D721Med (cell line): Measurements from ENCODE around the gene NRXN3.
A peak's percentile ranks its signal among the peaks of the same experiment; 100 is the strongest.

Source experiments
- DNase-seq: peaks from one replicate; pipeline ENCODE4 v3.0.0; 2011; ENCODE audit warnings: low spot score; ENCODE audit not compliant: insufficient read length
- FAIRE-seq: peaks from 2 replicates; lab custom pipeline; 2011; peaks lifted over from hg19 to GRCh38; lab: Jason Lieb, UNC
- CTCF ChIP-seq: IDR thresholded peaks from 2 replicates; pipeline ENCODE4 v1.5.1; 2012; ENCODE audit warnings: mild to moderate bottlenecking, control low read depth; ENCODE audit not compliant: insufficient read depth; ENCODE audit errors: missing control alignments

The NRXN3 gene

GRCh38 chr14:79466938-79467527 is 1296.9 kb downstream of the NRXN3 start:
- FAIRE-seq = no peak
- TF ChIP-seq CTCF = no peak
- DNase-seq = no peak

- FAIRE-seq (no peak), DNase-seq (no peak)
- TF ChIP-seq CTCF = no peak
Observed at GRCh38 chr14:79467835-79468234, 1297.7 kb downstream of the NRXN3 start.

GRCh38 chr14:79468486-79468885 is 1298.3 kb downstream of the NRXN3 start:
- TF ChIP-seq CTCF = no peak
- DNase-seq (no peak), FAIRE-seq (peak; percentile 32)

GRCh38 chr14:79473651-79474050 is 1303.5 kb downstream of the NRXN3 start:
- no peak for DNase-seq
- FAIRE-seq = no peak

GRCh38 chr14:79475887-79476532 is 1305.8 kb downstream of the NRXN3 start:
- no peak for FAIRE-seq

More at GRCh38 chr14:79473651-79474050, 1303.5 kb downstream of the NRXN3 start:
- no peak for TF ChIP-seq CTCF

GRCh38 chr14:79476552-79476951 is 1306.4 kb downstream of the NRXN3 start:
- TF ChIP-seq CTCF = no peak
- no peak for DNase-seq
- FAIRE-seq = no peak

More at GRCh38 chr14:79475887-79476532, 1305.8 kb downstream of the NRXN3 start:
- TF ChIP-seq CTCF = no peak
- no peak for DNase-seq

GRCh38 chr14:79480212-79480611 is 1310.0 kb downstream of the NRXN3 start:
- FAIRE-seq (no peak), DNase-seq (no peak)
- no peak for TF ChIP-seq CTCF
